ENCODE measurements around the gene MTHFD2L.

MTHFD2L gene

DNA sequence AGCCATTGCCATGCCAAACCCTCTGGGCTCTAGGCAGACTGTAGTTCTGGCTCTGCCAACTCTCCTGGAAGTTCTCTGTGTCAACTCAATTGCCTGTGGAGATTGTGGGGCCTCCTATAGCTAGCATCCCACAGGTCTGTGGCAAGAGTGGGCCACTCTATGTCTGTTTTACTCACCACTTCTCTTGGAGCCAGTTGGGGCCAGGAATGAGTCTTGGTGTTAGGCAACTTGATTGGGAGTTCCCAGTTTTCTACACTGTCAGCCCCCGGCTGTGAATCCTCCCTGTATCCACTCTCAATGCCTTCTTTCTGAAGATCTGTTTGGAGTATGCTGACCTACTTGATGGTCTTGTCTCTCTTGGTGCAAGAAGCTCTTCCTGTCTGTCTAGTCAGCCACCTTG lies 102.1 kb downstream of the MTHFD2L start:
- DNase-seq = no peak

DNA sequence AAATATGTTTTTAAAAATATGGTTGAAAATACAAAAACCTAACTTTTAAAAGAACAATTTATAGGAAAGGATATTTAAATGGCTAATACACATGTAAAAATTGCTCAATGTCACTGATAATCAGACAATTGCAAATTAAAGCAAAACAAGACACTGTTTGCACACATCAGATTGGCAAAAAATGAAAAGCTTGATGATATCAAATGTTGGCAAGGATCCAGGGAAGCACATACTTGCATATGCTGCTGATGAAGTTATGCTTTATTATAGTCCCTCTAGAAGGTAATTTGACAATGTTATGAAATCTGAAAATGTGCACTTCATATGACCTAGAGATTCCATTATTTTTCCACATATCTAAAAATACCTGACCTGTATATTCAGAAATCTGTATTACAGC lies 104.6 kb downstream of the MTHFD2L start:
- peak; percentile 19 for DNase-seq

DNA sequence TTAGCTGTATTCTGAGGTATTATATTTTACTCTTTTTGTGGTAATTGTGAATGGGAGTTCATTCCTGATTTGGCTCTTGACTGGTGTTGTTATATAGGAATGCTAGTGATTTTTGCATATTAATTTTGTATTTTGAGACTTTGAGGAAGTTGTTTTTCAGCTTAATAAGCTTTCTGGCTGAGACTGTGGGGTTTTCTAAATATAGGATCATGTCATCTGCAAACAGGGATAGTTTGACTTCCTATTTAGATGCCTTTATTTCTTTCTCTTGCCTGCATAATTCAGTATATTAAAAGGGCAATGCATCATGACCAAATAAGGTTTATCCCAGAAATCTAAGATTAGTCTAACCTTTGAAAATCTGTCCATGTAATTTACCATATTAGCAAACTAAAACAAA lies 105.6 kb downstream of the MTHFD2L start:
- no peak for DNase-seq

DNA sequence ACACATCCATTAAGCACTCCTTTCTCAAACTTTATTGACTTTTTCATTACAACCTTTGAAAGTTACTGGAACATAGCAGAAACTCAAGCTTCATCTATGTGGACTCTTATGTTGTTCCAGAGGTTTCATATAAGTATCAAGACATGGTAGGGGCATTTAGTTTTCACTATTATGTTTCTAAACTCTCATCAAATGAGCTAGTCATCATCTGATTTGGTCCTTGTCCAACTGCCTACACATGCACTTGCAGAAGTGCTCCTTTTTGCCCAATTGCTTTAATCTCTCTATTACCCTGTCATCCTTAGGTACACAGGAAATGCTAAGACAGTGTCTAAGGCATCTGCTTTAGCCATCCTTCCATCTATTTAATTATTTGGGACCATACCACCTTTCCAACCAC lies 108.2 kb downstream of the MTHFD2L start:
- DNase-seq = no peak

DNA sequence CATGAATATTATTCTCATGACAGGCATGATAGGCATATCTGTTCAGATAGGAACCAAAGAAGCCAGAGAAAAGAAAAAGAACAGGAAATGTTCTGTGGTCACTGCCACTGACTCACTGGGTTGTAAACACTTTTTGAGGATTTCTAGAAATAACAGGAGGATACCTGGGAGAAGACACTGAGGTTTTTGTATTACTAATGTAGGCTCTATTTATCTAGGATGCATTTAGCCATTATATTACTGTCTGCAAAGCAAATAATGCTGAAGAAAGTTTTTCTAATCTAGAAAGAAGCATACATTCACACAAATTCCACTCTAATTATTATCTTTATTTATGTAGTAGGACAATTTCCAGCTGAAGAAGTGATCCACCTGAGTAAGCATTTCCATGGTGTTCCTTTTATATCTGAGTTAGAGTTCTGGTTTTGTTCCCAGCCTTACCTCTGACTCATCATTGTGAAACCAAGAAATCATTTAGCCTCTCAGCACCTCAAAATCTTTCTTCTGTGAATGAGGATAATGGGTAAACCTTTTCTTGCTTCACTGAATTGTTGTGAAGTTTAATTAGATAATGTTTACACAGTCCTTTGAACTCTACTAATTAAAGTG lies 110.2 kb downstream of the MTHFD2L start:
- DNase-seq = peak; percentile 35

DNA sequence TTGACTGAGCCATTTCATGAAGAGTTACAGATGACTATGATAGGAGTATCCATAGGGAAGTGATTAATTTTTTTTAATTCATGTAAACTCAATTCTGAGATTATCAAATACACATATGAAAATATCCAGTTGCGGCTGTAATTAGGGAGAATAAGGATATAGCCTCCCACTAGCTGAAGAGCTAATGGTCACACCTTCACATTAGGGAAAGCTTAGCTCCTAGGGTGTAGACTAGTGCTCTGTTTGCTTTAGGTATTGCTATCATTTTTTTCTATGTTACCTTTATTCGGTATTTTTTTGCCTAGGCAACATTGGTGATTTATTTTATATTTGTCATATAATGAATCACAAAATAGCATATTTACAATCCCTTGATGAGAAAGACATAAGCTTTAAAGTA lies 110.7 kb downstream of the MTHFD2L start:
- DNase-seq = no peak

DNA sequence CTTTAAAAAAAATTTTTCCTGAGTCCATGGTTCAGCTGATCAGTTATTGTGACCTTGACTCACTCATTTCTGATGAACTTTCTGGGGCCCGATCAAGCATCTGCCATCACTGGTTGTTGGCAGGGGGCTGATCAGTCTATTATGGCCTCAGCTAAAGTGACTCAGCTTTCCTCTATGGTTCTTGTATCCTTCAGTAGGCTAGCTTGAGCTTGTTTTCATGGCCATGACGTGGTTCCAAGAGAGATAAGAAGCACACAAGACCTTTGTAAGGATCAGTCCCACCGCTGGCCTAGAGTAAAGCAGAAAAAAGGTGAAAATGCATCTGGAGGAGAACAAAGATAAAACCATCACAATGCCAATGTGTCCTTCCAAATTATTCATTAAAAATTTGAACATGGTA lies 120.6 kb downstream of the MTHFD2L start:
- no peak for DNase-seq

DNA sequence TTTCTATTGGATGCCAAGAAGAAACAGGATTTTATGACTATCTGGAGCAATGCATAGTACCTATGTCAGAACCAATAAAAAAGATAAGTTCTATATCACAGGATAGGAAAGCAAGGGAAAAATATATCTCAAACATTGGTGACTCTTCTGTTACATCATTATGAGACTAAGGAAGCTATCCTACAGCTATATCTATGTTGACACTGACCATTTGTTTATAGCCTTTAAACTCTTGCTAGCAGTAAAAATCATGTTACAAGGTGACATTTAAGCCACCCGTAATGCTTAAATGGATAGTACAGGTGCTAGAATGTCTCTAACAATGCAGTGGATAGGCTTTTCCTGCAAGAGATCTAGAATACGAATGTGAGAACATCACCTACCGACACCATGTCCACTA lies 121.8 kb downstream of the MTHFD2L start:
- DNase-seq = no peak

DNA sequence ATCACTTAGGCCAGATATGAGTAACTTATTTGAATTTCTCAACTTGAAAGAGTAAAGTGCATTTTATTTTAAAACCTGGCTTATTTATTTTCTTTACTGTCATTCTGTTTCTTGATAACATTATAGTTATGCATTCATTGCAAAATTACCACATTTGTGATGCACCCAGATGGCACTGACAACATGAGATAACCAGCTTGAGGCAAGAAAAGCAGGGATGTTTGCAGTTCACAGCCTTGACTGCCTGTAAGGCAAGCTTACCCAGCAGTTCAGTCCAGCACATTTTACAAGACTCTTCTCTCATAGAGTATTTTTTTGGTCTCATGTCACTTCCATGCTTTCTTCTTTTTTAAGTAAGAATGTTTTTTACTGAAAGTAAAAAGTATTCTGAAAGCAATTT lies 125.0 kb downstream of the MTHFD2L start:
- DNase-seq = no peak

DNA sequence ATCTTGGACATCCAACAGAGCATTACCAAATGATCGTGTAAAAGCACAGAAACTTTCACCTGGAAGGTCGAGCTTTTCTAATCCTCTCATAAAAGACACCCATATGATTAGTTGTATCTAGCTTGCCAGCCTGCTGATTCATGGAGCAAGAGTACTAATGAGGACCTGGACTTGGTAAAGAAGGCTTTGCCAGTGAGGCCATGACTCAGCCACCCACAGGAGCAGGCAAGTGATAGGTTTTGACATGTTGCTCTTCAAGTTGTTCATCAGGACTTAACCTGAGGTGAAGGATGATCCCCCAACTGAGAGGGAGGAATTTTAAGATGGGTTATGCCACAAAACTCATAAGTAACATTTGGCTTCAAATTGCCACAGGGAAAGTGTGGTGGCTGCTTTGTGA lies 125.7 kb downstream of the MTHFD2L start:
- DNase-seq = no peak

DNA sequence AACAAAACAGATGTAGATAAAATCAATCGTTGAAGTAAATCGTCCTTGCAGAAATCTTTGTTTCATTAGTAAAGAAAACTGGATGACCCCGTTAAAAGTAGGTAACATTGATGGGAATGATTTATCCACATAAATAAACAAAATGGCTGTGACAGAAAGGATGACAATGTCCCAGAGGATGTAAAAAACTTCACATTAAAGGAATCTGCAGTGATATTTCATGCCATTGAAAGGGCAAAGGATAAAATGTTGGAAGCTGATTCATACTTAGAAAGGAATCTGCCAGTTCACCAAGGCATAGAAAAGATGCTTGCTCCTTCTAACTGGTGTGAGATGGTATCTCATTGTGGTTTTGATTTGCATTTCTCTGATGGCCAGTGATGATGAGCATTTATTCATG lies 126.1 kb downstream of the MTHFD2L start:
- no peak for DNase-seq

DNA sequence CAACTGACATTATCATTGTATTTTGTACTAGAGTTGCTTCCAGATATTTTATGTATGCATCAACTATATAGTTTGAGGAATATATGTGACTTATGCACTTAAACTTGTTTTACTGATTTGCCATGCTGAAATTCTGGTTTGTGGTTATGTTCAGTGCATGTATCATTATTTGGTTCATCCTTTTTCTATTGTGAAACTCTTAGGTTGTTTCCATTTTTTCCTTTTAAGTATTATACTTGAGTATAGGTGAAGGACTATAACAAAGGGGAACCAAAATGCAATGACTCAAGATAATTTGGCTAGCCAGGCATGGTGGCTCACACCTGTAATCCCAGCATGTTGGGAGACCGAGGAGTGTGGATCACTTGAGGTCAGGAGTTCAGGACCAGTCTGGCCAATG lies 129.2 kb downstream of the MTHFD2L start:
- no peak for DNase-seq

DNA sequence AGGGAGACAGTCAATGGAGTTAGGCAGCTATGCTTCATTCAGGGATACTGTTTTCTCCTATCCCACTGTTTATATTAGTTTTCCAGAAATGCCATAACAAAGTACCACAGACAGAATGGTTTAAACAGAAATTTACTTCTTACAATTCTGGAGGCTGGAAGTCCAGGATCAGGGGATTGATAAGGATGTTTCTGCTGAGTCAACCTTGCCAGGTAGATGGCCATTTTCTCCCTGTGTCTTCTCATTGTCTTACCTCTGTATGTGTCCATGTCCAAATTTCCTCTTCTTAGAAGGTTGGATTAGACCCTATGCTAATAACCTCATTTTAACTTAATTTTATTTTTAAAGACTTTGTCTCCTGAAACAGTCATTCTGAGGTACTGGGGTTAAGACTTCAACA lies 129.9 kb downstream of the MTHFD2L start:
- DNase-seq = no peak

DNA sequence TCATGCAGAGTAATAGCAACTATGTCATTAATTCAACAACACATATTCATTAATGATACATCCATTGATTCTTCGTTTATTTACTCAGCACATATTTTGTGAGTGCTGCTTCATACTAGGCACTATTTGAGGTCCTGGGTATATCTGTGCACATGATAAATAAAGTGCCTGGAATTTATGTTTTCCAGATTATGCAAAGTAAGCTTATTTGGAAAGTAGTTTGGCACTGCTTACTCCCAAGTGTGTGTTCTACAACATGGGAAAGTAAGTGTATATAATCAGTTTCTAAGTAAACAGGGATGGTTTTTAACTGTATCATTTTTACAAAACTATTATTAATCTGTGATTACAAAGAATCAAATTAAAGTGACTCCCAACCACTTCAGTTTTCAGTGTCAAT lies 133.6 kb downstream of the MTHFD2L start:
- no peak for DNase-seq

DNA sequence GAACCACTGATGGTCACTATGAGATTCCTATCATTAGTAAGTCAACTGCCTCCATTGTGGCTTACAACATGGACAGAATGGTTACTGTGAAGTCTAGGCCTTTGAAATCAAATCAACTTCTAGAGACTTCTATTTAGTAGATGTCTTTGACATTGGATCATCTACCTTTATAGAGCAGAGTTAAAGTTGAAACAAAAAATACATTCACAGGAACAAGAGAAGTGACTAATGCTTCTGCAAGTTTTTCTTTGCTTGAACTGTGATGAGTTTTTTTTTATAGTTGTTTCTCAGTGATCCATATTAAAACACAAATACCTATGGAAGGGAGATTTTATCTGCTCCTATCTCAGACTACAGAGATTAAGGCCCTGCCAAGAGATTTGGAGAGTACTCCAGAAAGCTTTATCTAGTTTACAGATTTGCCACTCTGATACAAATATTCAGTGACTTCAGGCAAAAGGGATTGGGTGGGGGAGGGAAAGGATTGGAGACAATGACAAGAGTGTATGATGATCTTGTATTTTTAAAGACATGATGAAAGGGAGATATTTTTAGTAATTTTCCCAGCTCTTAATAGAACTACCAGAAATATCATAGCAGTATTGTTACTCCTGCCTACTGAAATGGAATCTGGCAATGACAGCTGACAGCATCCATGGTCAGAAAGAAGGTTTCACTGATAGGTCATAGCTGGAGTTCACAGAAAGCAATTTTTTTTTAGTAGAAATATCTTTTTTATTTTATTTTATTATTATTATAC lies 134.4 kb downstream of the MTHFD2L start:
- no peak for DNase-seq

DNA sequence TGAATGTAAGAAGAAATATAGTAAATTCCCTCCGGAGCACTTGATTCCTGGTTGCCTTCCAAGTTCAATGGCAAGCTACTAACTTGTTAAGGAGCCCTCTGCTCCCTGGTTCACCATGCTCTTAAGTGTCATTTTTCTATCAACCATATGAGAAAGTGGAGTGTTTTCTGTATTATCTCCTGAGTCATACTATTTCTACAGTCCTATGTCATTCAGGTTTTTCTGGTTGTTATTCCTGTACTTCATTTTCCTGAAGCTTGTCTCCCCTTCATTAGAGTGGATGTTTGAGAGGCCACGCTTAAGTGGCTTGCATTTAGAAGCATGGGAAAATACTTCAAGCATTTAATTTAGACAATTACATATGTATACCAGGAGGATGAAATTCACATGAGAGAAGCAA lies 135.6 kb downstream of the MTHFD2L start:
- no peak for DNase-seq

DNA sequence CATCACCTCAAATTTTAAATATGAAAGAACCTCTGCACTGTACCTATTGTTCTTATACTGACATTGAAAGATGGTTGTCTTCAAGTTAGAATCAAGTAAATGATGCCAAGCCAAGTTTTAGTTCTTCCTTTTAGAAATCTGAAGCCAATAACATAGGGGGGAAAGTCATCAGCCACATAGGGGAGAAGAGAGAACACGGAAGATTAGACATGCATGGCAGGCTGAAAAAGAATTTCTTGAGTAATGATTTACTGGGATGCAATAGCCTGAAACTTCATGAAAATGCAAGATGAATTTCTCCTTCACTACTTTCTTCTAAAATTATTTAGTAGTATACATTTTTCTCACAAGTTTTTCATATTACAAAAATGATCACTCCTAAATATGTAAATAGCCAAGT lies 136.8 kb downstream of the MTHFD2L start:
- no peak for DNase-seq

DNA sequence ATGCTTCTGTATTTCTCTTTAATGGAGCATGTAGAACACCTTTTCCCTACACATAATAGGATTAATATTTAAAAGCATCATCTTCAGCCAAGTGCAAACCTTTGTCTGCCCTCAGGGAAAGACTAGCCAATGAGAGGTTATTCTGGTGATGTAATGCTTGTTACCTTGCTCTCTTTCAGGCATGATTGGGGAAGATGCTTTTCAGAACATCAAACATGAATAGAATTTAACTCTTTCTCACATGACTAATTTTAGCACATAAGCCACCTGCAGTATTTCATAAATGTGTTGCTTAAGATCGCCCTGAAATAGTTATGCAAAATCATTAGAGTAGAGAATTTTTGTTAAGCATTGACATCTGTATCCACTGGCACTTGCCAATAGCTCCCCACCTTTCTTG lies 139.6 kb downstream of the MTHFD2L start:
- DNase-seq = no peak

DNA sequence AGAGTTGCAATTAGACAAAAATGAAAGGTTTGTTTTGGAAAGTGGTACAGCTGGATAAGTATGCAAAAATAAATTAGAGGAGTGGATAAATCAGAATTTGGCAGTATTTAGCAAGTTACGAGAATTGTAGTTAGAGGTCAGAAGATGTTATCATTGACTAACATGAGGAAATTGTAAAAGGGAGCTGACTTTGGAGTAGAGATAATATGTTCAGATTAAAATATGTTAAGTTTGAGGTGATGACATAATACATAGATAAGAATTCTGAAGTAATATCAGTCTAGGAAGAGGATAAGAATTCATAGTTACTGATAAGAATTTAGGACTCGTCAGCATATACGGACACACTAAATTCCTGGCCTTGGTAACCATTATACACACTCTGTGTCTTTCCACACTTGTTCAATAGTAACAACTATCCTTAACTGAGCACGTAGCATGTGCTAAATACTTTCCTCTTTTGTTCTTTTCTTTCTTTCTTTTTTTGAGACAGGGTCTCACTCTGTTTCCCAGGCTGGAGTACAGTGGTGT lies 146.2 kb downstream of the MTHFD2L start:
- DNase-seq = no peak

DNA sequence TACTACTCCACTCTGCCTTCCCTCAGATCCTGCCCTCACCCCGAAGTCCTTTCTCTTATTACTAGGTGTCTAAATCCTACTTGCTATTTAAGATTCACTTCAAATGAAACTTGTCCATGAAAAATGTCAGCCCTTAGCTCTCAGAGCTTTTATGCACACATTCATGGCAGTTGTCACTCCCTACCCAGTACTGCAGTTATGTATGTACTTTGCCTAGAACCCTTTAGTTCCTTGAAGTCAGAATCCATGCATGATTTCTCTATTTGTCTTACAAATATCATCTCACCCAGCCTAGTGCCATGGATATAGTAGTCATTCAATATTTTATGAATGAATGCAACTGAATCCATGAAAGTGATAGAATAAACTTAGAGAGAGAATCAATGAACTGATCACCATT lies 147.1 kb downstream of the MTHFD2L start:
- no peak for DNase-seq

DNA sequence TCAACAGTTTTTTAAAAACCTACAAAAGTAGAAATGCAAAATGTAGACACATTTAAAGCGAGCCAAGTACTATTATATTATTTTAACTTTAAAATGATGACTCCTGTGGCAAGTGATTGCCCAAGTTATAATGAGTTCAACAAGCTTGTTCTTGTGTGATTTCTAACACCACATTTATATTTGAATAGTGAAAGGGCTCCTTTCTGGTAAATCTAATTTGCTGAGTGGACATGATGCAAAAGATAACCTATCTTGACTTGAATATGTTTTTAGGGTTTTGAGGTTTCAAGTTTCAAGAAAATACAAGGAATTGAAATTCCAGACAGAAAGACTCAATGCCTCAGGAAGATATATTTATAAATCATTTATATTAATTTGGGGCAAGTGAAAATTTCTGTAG lies 149.3 kb downstream of the MTHFD2L start:
- no peak for DNase-seq

DNA sequence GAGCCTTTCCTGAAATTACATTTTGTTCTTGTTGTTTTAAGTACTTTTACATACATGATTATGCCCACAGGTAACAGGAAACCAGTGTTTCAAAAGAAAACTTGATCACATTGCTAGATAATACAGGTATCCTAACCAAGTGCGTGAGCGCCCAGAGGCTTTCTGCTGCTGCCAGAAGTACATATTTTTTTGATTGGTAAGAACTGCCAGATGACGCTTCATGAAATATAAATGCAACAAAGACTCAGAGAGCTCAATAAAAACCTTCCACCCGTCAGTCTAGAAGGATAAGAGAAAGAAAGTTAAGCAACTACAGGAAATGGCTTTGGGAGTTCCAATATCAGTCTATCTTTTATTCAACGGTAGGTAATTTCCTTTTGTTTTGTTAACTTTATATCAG lies 150.3 kb downstream of the MTHFD2L start, which contains the start of gene EPGN:
Gene EPGN, plus strand, starts transcription at position 256 of the 400 bp plus-strand sequence. Its CDS starts 64 bp downstream, at position 320.
- no peak for DNase-seq

DNA sequence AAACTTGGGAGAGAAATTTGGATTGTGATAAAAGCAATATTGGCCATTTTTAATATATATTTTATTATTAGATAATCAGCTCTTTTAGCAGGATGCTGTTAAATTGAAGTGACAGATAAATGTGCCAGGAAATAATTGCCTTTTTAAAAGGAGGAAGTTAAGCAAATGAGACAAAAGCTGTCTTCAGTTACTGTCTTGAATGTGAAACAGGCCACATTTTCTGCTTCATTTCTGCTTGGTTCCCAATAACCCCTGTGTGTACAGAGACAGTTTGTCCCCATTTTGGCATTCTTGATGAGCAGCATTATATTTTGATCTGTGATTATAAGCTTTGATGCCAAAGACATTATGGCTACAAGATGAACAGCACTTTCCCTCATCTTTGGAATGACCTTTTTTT lies 151.3 kb downstream of the MTHFD2L start:
- no peak for DNase-seq

DNA sequence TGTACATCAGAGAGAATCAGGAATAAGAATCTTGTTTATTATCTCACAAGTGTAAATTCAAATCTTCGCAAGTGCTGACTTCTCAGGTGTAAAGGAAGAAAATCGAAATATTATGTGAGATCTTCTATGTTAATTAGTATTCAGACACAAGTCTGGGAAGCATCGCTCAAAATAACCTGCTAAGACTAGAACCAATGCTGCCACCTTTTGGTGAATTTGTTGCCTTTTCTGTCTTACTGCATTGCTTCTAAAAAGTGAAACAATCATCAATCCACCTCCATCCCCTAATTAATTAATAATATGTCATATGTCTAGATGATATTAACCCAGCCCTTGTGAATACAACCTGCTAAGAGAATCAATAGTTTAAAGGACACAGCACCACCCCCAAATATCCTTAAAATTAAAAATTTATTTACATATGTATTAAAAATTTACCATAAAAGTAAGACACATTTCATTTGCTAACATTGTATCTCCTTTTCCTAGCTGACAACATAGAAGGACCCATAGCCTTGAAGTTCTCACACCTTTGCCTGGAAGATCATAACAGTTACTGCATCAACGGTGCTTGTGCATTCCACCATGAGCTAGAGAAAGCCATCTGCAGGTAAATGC lies 153.9 kb downstream of the MTHFD2L start:
- peak; percentile 70 for DNase-seq
